Central memory CD8-positive, alpha-beta T cell (primary cell): ENCODE data around the gene VWA8.

ENCODE experiments used
- ATAC-seq: fragments of 150-1000 bp; cut with Tn5 transposase; replicated peaks from 2 replicates; pipeline ENCODE4 v1.10.0; 2022; ENCODE audit warnings: mild to moderate bottlenecking, moderate FRiP score, moderate number of reproducible peaks; ENCODE audit not compliant: poor library complexity, severe bottlenecking; ENCODE audit errors: extremely low read depth
- DNase-seq, 2 donors: peaks; one replicate each; pipeline ENCODE4 v3.0.0; 2021; ENCODE audit warnings: low spot score in 2 of 2
- H3K27ac Mint-ChIP-seq: one replicate; pipeline ENCODE4 v1.8.0; 2022; ENCODE audit warnings: low read depth, mild to moderate bottlenecking, moderate library complexity, mixed read lengths
- H3K27me3 Mint-ChIP-seq: one replicate; pipeline ENCODE4 v1.8.0; 2022; ENCODE audit warnings: mixed read lengths
- H3K36me3 Mint-ChIP-seq: one replicate; pipeline ENCODE4 v1.8.0; 2022; ENCODE audit warnings: mild to moderate bottlenecking, moderate library complexity, mixed read lengths; ENCODE audit not compliant: insufficient read depth
- H3K4me1 Mint-ChIP-seq: one replicate; pipeline ENCODE4 v1.8.0; 2022; ENCODE audit warnings: mixed read lengths
- H3K4me3 Mint-ChIP-seq: one replicate; pipeline ENCODE4 v1.8.0; 2022; ENCODE audit warnings: mild to moderate bottlenecking, moderate library complexity, mixed read lengths
- H3K9me3 Mint-ChIP-seq: one replicate; pipeline ENCODE4 v1.8.0; 2022; ENCODE audit warnings: mixed read lengths

VWA8 gene

DNA sequence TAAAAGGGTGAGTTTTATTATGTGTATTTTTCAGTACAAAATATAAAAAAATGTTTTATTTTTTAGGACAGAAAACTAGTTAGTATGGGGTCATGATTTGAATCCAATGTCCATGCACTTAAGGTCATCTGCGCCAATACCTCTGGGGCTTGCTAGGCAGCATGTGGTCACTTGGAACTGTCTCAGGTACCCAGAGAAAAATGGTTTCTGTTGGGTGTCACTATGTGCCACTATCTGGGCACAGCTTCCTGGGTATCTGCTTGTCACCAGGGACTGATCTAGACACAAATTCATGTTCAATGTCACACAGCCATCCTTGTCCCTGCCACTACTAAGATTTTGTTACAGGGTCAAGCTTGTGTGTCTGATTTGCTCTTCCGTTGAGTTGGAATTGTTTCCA is 403.2 kb downstream of the VWA8 start:
- no peak for ATAC-seq
- DNase-seq: no peak
- Mint-ChIP-seq H3K27ac (no peak overlapping the region), H3K4me3 (no peak overlapping the region), H3K27me3 (no peaks in the 10 kb centered on the region), H3K4me1 (peaks cover 6% of the 10 kb centered on the region), H3K36me3 (no peaks in the 10 kb centered on the region), H3K9me3 (no peaks in the 10 kb centered on the region)

DNA sequence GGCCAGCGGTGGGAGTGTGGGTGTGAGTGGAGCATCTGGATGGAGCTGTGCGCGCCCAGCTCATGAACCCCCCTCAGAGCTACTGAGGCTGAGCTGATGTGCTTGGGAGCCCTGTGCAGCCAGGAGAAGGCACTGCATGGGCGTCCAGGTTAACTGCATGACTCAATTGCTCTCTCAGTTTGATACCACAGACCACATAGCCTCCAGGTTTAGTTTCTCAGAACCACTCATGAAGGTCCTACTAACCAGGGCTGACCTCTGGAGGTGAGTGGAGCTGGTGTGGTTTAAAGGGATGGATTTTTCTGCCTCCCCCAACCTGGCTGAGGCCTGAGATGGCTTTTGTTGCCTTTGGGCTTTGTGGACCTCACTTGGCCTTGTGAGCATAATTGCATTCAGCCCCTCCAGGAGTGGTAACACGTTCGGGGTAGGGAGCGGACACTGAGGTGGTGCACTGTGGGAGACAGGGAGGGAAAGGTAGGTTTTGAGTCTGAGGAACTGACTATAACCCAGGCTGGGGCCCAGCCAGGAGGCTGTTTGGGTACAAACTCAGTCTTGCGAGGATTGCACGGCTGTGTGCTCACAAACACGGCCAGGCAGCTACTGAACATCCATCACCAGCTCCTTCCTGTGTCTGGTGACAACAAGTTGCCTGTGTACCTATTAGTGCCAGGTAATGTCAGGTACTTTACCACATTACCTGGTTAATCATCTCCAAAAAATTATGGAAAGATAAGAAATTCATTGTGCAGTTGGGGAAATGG is 406.1 kb downstream of the VWA8 start:
- DNase-seq: no peak
- H3K36me3 Mint-ChIP-seq: no peaks in the 10 kb centered on the region
- no peaks in the 10 kb centered on the region for H3K27me3 Mint-ChIP-seq
- no peak overlapping the region for H3K27ac Mint-ChIP-seq
- peaks cover 6% of the 10 kb centered on the region for H3K4me1 Mint-ChIP-seq
- no peak for ATAC-seq
- H3K4me3 Mint-ChIP-seq: no peak overlapping the region
- H3K9me3 Mint-ChIP-seq: no peaks in the 10 kb centered on the region

DNA sequence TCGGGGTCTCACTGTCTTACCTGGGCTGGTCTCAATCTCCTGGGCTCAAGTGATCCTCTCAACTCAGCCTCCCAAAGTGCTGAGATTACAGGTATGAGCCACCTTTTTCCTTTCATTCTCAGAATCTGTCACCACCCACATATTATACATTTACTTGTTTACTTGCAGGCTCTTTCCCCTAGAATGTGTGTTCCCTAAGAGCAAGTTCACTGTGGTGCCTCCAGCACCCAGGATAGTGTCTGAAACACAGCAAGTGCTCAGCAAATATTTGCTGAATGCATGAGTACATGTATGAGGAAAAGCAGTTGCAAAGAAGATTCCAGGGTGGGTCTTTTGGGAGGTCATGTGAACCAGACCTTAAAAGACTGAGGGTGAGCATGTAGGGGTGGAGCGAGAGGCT is 406.7 kb downstream of the VWA8 start:
- Mint-ChIP-seq H3K4me3 (no peak overlapping the region), H3K27me3 (no peaks in the 10 kb centered on the region), H3K36me3 (no peaks in the 10 kb centered on the region), H3K27ac (peak overlapping the region; percentile 35), H3K4me1 (peaks cover 6% of the 10 kb centered on the region), H3K9me3 (no peaks in the 10 kb centered on the region)
- ATAC-seq (no peak), DNase-seq (no peak)

DNA sequence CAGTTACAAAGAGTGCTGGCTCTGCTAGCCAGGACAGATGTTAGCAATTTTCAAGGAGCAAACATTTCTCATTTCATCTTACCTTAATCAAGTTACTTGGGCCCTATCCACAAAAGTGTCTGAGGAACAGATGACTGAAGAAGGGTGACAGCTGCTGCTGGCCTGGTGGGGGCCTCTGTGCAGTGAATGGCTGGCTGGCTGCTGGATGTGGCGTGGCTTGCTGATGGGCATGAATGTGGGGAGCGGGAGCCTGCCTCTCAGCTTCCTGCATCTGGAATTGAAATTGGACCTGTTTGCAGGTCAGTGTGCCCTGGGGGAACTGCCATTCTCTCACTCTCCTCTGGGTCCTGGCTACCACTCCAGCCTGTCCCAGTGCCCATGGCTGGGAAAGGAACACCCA is 408.9 kb downstream of the VWA8 start:
- ATAC-seq (no peak), DNase-seq (no peak)
- Mint-ChIP-seq H3K27me3 (no peaks in the 10 kb centered on the region), H3K4me3 (no peak overlapping the region), H3K4me1 (peaks cover 6% of the 10 kb centered on the region), H3K36me3 (no peaks in the 10 kb centered on the region), H3K9me3 (no peaks in the 10 kb centered on the region), H3K27ac (no peak overlapping the region)

DNA sequence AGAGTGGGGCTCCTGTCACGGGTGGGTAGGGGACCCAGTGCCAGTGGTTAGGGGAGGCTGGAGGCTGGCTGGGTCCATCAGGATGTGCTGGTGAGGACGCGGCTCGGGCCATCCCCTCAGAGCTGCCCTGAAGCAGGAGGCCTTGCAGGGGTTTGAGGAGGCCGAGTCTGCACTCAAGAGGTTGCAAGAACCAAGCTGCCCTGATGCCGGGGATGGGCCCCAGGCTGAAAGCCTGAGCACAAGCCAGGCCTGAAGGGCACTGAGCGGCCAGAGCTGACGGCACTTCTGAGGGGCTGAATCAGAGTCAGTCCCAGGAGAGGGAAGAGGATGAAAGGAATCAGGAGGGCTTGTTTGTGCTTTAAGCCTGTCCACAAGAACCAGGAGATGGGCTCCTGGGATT is 410.6 kb downstream of the VWA8 start:
- Mint-ChIP-seq H3K4me1 (peaks cover 6% of the 10 kb centered on the region), H3K27ac (no peak overlapping the region), H3K36me3 (no peaks in the 10 kb centered on the region), H3K9me3 (no peaks in the 10 kb centered on the region), H3K4me3 (no peak overlapping the region), H3K27me3 (no peaks in the 10 kb centered on the region)
- DNase-seq: no peak
- ATAC-seq: no peak

DNA sequence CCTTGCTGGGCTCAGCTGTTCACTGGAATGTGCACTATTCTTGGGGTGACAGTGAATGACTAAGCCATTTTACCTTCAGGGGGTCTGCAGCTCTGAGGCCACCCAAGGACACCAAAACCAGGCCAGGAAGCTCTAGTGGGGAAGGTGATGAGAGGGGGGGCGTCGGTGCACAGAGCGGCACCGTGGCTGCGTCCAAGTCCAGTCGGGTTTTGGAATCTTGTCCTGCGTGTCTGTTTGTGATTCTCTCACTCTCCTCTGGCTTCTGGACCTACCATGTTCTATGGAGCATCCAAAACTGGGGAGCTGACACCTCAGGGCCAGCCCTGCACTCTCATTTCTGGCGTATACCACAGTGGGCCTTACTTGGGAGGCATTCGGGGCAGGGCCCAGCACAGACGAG is 411.4 kb downstream of the VWA8 start:
- H3K27me3 Mint-ChIP-seq: no peaks in the 10 kb centered on the region
- H3K9me3 Mint-ChIP-seq: no peaks in the 10 kb centered on the region
- no peaks in the 10 kb centered on the region for H3K36me3 Mint-ChIP-seq
- H3K27ac Mint-ChIP-seq: no peak overlapping the region
- no peak for DNase-seq
- ATAC-seq: no peak
- H3K4me1 Mint-ChIP-seq: peaks cover 5% of the 10 kb centered on the region
- no peak overlapping the region for H3K4me3 Mint-ChIP-seq

DNA sequence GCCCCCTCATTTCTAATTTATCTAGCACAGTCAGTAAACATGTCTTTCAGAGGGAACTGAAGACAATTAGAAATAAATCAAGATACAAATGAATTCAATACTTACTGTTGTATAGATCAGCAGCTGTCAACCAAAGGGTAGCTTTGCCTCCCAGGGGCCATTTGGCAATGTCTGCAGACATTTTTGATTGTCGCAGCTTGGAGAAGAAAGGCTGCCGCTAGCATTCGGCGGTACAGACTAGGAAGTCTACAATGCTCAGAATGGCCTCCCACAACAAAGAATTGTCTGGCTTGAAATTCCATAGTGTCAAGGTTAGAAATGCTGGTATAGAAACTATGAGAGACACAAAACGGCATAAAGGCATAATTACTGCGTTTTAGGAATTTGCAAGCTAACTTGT is 412.0 kb downstream of the VWA8 start:
- DNase-seq: no peak
- no peak overlapping the region for H3K4me3 Mint-ChIP-seq
- peaks cover 4% of the 10 kb centered on the region for H3K4me1 Mint-ChIP-seq
- no peak overlapping the region for H3K27ac Mint-ChIP-seq
- no peaks in the 10 kb centered on the region for H3K36me3 Mint-ChIP-seq
- H3K27me3 Mint-ChIP-seq: no peaks in the 10 kb centered on the region
- H3K9me3 Mint-ChIP-seq: no peaks in the 10 kb centered on the region
- no peak for ATAC-seq

DNA sequence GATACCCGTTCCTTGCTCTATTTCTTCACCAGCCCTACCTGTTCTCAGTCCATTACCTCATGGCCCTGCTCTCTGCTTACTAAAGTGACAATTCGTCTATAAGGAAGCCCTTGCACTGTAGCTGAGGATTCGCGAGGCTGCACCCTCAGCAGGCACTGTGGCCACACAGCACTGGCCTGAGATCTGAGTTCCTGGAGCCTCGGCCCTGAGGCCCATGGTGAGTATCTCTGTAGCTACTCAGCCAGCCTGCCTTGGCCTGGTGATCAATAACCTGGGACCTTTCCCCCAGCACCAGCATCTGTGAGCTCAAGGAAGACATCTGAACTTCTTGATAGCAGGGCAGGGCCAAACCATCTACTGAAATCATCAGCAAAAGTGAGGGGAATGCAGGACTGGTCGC is 412.9 kb downstream of the VWA8 start:
- Mint-ChIP-seq H3K4me3 (no peak overlapping the region), H3K27me3 (no peaks in the 10 kb centered on the region), H3K9me3 (no peaks in the 10 kb centered on the region), H3K36me3 (no peaks in the 10 kb centered on the region), H3K4me1 (peaks cover 5% of the 10 kb centered on the region), H3K27ac (peak overlapping the region; percentile 44)
- DNase-seq (no peak), ATAC-seq (no peak)

DNA sequence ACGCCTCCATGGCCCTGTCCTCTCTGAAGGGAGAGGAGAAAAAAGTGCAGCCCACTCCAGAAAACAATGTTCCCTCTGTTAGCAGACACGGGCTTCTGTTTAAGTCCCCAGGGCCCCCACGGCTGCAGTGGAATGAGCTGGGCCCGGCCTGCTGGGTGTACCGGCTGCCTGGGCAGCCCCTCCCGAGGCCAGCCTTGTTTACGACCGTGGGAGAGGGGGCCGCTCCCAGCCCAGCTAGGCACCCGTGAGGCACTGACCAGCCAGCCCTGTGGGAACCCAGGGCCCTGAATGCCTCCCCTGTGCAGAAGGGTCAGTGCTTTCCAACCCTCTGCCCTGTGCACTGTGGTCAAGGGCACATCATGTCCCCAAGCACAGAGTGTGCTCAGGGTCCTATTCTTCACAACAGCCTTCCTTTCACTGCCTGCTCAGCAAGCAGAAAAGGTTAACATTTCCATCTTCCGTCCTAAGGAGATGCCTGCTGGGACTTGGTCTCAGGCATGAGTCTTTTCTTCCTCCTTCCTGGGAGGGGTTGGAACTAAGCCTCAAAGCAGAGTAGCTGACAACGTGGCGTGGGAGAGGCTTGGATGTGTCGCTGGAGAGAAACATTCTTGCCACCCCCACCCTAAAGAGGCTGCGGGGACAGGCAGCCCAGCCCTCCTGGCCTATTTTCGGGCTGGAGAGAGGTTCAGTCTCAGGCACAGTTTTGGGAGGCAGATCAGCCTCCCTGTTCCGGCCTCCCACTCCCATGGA is 413.5 kb downstream of the VWA8 start:
- ATAC-seq (no peak), DNase-seq (no peak)
- Mint-ChIP-seq H3K9me3 (no peaks in the 10 kb centered on the region), H3K36me3 (no peaks in the 10 kb centered on the region), H3K4me1 (peaks cover 5% of the 10 kb centered on the region), H3K27me3 (no peaks in the 10 kb centered on the region), H3K27ac (peak overlapping the region; percentile 44), H3K4me3 (no peak overlapping the region)

- Mint-ChIP-seq H3K9me3 (no peaks in the 10 kb centered on the region), H3K36me3 (no peaks in the 10 kb centered on the region), H3K27me3 (no peaks in the 10 kb centered on the region), H3K4me3 (no peak overlapping the region), H3K4me1 (peaks cover 5% of the 10 kb centered on the region), H3K27ac (no peak overlapping the region)
- DNase-seq: no peak
- ATAC-seq: no peak
These were observed 414.3 kb downstream of the VWA8 start for GRCh38 chr13:41546372-41547190.

- H3K27ac Mint-ChIP-seq: no peak overlapping the region
These were observed 415.5 kb downstream of the VWA8 start for GRCh38 chr13:41545432-41545707.

DNA sequence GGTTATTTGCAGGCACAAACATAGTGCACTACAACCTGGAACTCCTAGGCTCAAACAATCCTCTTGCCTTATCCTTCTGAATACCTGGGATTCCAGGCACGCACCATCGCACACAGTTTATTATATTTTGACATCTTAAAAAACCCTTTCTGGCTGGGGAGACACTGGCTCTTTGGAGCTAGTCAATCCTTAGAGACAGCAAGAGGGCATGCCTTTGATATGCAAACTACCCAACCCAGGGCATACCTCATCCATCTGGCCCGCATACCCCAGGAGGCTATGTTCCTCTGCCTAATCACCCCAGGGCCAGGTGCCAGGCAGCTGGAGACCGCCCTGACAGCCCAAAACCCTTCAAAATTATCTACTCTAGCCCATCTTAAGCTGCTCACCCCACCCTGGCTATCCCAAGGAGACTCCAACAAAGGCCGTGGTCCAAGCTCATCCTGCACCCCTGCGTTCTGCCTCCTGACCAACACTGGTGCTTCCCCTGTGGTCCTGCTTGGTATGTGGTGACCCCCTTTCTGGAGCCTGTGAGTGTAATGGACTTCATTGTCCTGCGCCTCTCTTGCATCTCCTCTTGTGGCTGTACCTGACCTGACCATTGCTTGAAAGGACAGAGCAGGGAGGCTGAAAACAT is 417.1 kb downstream of the VWA8 start:
- no peaks in the 10 kb centered on the region for H3K27me3 Mint-ChIP-seq
- H3K36me3 Mint-ChIP-seq: no peaks in the 10 kb centered on the region
- H3K4me1 Mint-ChIP-seq: peaks cover 5% of the 10 kb centered on the region
- no peak for ATAC-seq
- no peak for DNase-seq
- no peak overlapping the region for H3K4me3 Mint-ChIP-seq
- H3K27ac Mint-ChIP-seq: no peak overlapping the region
- no peaks in the 10 kb centered on the region for H3K9me3 Mint-ChIP-seq

More at GRCh38 chr13:41545432-41545707, 415.5 kb downstream of the VWA8 start:
- Mint-ChIP-seq H3K4me1 (peaks cover 5% of the 10 kb centered on the region), H3K27me3 (no peaks in the 10 kb centered on the region), H3K9me3 (no peaks in the 10 kb centered on the region), H3K36me3 (no peaks in the 10 kb centered on the region), H3K4me3 (no peak overlapping the region)
- DNase-seq (no peak), ATAC-seq (no peak)
